ENCODE measurements around the gene C8G. TPM values are rescaled to one million over a fixed set of nuclear protein-coding genes. Genes with fewer than 3 reads are reported as not detected.

C8G gene
- polyA plus RNA-seq, 1 donor from 2014 or later = not detected

DNA sequence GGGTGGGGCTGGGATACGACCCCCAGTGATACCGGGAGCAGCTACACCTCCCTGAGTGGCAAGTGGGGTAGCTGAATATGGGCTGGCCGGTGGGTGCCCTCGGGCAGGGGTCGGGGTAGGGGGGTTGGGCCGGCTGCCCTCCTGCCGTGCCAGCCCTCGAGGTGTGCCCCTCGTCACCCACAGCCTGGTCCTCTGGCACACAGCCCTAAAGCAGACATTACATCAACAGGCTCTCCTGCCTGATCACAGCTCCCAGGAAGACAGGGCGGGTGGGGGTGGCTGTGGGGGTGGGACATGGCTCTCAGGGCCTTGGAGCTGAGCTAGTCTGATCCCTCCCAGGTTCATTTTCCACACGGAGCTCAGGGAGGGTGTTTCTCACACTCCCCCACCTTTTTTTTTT, 23.7 kb upstream of the C8G start:
- H3F3A ChIP-seq (ENCODE audit: insufficient read depth, low read length, poor library complexity, severe bottlenecking) = no peaks in the 10 kb centered on the region
- H4K20me1 ChIP-seq (ENCODE audit: insufficient read depth) = no peaks in the 10 kb centered on the region
- TF ChIP-seq TAF1 (IDR thresholded peaks at IDR 0.05; ENCODE audit: low read depth) = no peak
- TF ChIP-seq, protein P1, sequence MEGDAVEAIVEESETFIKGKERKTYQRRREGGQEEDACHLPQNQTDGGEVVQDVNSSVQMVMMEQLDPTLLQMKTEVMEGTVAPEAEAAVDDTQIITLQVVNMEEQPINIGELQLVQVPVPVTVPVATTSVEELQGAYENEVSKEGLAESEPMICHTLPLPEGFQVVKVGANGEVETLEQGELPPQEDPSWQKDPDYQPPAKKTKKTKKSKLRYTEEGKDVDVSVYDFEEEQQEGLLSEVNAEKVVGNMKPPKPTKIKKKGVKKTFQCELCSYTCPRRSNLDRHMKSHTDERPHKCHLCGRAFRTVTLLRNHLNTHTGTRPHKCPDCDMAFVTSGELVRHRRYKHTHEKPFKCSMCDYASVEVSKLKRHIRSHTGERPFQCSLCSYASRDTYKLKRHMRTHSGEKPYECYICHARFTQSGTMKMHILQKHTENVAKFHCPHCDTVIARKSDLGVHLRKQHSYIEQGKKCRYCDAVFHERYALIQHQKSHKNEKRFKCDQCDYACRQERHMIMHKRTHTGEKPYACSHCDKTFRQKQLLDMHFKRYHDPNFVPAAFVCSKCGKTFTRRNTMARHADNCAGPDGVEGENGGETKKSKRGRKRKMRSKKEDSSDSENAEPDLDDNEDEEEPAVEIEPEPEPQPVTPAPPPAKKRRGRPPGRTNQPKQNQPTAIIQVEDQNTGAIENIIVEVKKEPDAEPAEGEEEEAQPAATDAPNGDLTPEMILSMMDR (IDR thresholded peaks at IDR 0.05; ENCODE audit: poor library complexity, severe bottlenecking) = no peak
- TF ChIP-seq EZH2 (IDR thresholded peaks at IDR 0.05; ENCODE audit: borderline replicate concordance, insufficient read depth, low read length, poor library complexity, severe bottlenecking) = no peak
- TF ChIP-seq POLR2AphosphoS5 (IDR thresholded peaks at IDR 0.05) = no peak
- no peak for TF ChIP-seq EP300 (conservative IDR thresholded peaks at IDR 0.05; ENCODE audit: poor library complexity, severe bottlenecking)
- no peak for TF ChIP-seq REST (IDR thresholded peaks at IDR 0.05; ENCODE audit: borderline replicate concordance)
- TF ChIP-seq SMC3 (conservative IDR thresholded peaks at IDR 0.05; ENCODE audit: poor library complexity) = no peak
- no peak for TF ChIP-seq MXI1 (conservative IDR thresholded peaks at IDR 0.05; ENCODE audit: poor library complexity, severe bottlenecking)
- TF ChIP-seq RAD21 (conservative IDR thresholded peaks at IDR 0.05) = no peak
- no peaks in the 10 kb centered on the region for H3K27me3 ChIP-seq (ENCODE audit: insufficient read depth, low read depth, low read length)
- H3K27ac ChIP-seq (ENCODE audit: low read length) = no peak overlapping the region
- no peaks in the 10 kb centered on the region for H3K79me2 ChIP-seq (replicated peaks; ENCODE audit: insufficient read depth, low read length)
- no peak overlapping the region for H3K4me2 ChIP-seq (ENCODE audit: low read length)
- H3K9ac ChIP-seq (ENCODE audit: low read length) = no peak overlapping the region
- no peaks in the 10 kb centered on the region for H3K36me3 ChIP-seq (ENCODE audit: insufficient read depth, low read length)
- H3K4me3 ChIP-seq (ENCODE audit: low read length) = no peak overlapping the region
- H3K9me2 ChIP-seq (ENCODE audit: insufficient read depth, low read length) = no peaks in the 10 kb centered on the region
- no peak overlapping the region for H2AFZ ChIP-seq (ENCODE audit: low read depth, low read length)
- no peaks in the 10 kb centered on the region for H3K9me3 ChIP-seq (ENCODE audit: low read length)

DNA sequence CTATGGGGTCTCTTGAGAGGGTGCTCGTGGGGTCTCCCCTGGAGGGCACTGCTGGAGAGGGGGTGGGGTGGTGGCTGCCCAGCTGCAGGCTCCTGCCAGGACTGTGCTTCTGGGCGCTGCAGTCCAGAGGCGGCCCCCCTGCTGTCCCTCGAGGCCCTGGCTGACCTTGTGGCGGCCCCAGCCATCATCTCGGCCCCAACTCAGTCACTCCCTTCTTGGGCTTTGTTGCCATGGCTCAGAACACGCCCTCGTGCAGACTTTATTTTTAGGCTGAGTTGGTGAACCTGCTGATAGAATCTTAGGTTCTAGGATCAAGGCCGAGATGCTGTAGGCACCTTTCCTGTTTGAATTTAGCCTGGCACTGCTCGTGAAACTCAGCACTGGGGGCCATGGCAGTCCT, 23.3 kb upstream of the C8G start:
- Histone ChIP-seq H3K9me3 (ENCODE audit: low read length) (no peaks in the 10 kb centered on the region), H3K27ac (ENCODE audit: low read length) (no peak overlapping the region), H3K9ac (ENCODE audit: low read length) (no peak overlapping the region), H3K79me2 (replicated peaks; ENCODE audit: insufficient read depth, low read length) (no peaks in the 10 kb centered on the region), H3K4me3 (ENCODE audit: low read length) (no peak overlapping the region), H3K4me2 (ENCODE audit: low read length) (no peak overlapping the region), H3K9me2 (ENCODE audit: insufficient read depth, low read length) (no peaks in the 10 kb centered on the region), H3F3A (ENCODE audit: insufficient read depth, low read length, poor library complexity, severe bottlenecking) (no peaks in the 10 kb centered on the region), H4K20me1 (ENCODE audit: insufficient read depth) (no peaks in the 10 kb centered on the region), H3K27me3 (ENCODE audit: insufficient read depth, low read depth, low read length) (no peaks in the 10 kb centered on the region), H2AFZ (ENCODE audit: low read depth, low read length) (no peak overlapping the region), H3K36me3 (ENCODE audit: insufficient read depth, low read length) (no peaks in the 10 kb centered on the region)
- TF ChIP-seq EZH2 (IDR thresholded peaks at IDR 0.05; ENCODE audit: borderline replicate concordance, insufficient read depth, low read length, poor library complexity, severe bottlenecking) = no peak
- TF ChIP-seq EP300 (conservative IDR thresholded peaks at IDR 0.05; ENCODE audit: poor library complexity, severe bottlenecking) = no peak
- no peak for TF ChIP-seq TAF1 (IDR thresholded peaks at IDR 0.05; ENCODE audit: low read depth)
- no peak for TF ChIP-seq SMC3 (conservative IDR thresholded peaks at IDR 0.05; ENCODE audit: poor library complexity)
- TF ChIP-seq POLR2AphosphoS5 (IDR thresholded peaks at IDR 0.05) = no peak
